ENCODE measurements around the gene SMC4. TPM values are rescaled to one million over a fixed set of nuclear protein-coding genes. Genes with fewer than 3 reads are reported as not detected.

Gene SMC4
- total RNA-seq, 1 donor from 2014 or later = 24.6 TPM

- DNase-seq (ENCODE audit: low spot score) = no peak
Measured at GRCh38 chr3:160475884-160476283, 76.4 kb downstream of the SMC4 start.

- DNase-seq (ENCODE audit: low spot score) = no peak
Measured at GRCh38 chr3:160477750-160478149, 78.3 kb downstream of the SMC4 start.

- DNase-seq (ENCODE audit: low spot score) = no peak
Measured at GRCh38 chr3:160478338-160478737, 78.9 kb downstream of the SMC4 start.

GRCh38 chr3:160479376-160479775, 79.9 kb downstream of the SMC4 start:
- no peak for DNase-seq (ENCODE audit: low spot score)

- no peak for DNase-seq (ENCODE audit: low spot score)
Measured at GRCh38 chr3:160480931-160481330, 81.5 kb downstream of the SMC4 start.

- DNase-seq (ENCODE audit: low spot score) = no peak
Measured at GRCh38 chr3:160481856-160482255, 82.4 kb downstream of the SMC4 start.

GRCh38 chr3:160482796-160483195, 83.3 kb downstream of the SMC4 start:
- DNase-seq (ENCODE audit: low spot score) = no peak

Other genes starting within 250 kb of the SMC4 start
- gene C3orf80, start 174.2 kb upstream of the SMC4 start, total RNA-seq = 2.2 TPM
- 39.6 TPM for gene IFT80, start 425 bp upstream of the SMC4 start, total RNA-seq
- gene TRIM59, start 50.1 kb downstream of the SMC4 start, total RNA-seq = 7.0 TPM
- 78.1 TPM for gene KPNA4, start 165.9 kb downstream of the SMC4 start, total RNA-seq